ENCODE results near the gene IYD.

The IYD gene

GRCh38 chr6:150427037-150427602 lies 58.3 kb downstream of the IYD start:
- Histone ChIP-seq H3K9ac (ENCODE audit: low read length) (no peak overlapping the region), H3K4me3 (ENCODE audit: low read length) (no peak overlapping the region), H3K27ac (ENCODE audit: low read depth, low read length) (no peak overlapping the region), H3K79me1 (ENCODE audit: low read length) (no peaks in the 10 kb centered on the region), H3K4ac (ENCODE audit: low read depth, low read length) (no peak overlapping the region), H3K4me1 (ENCODE audit: control insufficient read depth, low read depth, low read length) (no peaks in the 10 kb centered on the region), H3K23ac (ENCODE audit: low read length) (no peak overlapping the region), H2BK15ac (replicated peaks; ENCODE audit: low read depth) (no peak overlapping the region), H3K56ac (ENCODE audit: low read length) (no peak overlapping the region), H3K79me2 (ENCODE audit: control insufficient read depth, insufficient read depth, low read length) (no peaks in the 10 kb centered on the region), H4K8ac (ENCODE audit: low read depth, low read length) (no peak overlapping the region), H3K36me3 (ENCODE audit: control insufficient read depth, insufficient read depth, low read length) (no peaks in the 10 kb centered on the region), H3K27me3 (ENCODE audit: insufficient read depth, low read length, poor library complexity) (no peaks in the 10 kb centered on the region), H2BK120ac (ENCODE audit: low read depth, low read length) (no peak overlapping the region), H4K5ac (ENCODE audit: low read length) (no peak overlapping the region), H3K18ac (ENCODE audit: low read length) (no peak overlapping the region), H3K4me2 (ENCODE audit: low read length) (no peak overlapping the region), H2AK5ac (ENCODE audit: low read length) (no peak overlapping the region), H2BK5ac (ENCODE audit: low read length) (no peak overlapping the region)
- WGBS (ENCODE audit: extremely low coverage, insufficient coverage, low lambda C conversion rate) = no CpG with 5 or more reads among the region's 6 CpGs
- no peak for DNase-seq

- H3K27ac ChIP-seq (ENCODE audit: low read depth, low read length) = no peak overlapping the region
- no peak overlapping the region for H4K8ac ChIP-seq (ENCODE audit: low read depth, low read length)
- H3K27me3 ChIP-seq (ENCODE audit: insufficient read depth, low read length, poor library complexity) = no peaks in the 10 kb centered on the region
- no peak overlapping the region for H3K4me3 ChIP-seq (ENCODE audit: low read length)
- no peak overlapping the region for H2BK5ac ChIP-seq (ENCODE audit: low read length)
- H3K18ac ChIP-seq (ENCODE audit: low read length) = no peak overlapping the region
- no peak for DNase-seq
- H3K79me1 ChIP-seq (ENCODE audit: low read length) = no peaks in the 10 kb centered on the region
- H3K56ac ChIP-seq (ENCODE audit: low read length) = no peak overlapping the region
- H2AK5ac ChIP-seq (ENCODE audit: low read length) = no peak overlapping the region
- no peaks in the 10 kb centered on the region for H3K79me2 ChIP-seq (ENCODE audit: control insufficient read depth, insufficient read depth, low read length)
- no peak overlapping the region for H3K23ac ChIP-seq (ENCODE audit: low read length)
- H4K5ac ChIP-seq (ENCODE audit: low read length) = no peak overlapping the region
- no peak overlapping the region for H2BK120ac ChIP-seq (ENCODE audit: low read depth, low read length)
- H3K4me1 ChIP-seq (ENCODE audit: control insufficient read depth, low read depth, low read length) = no peaks in the 10 kb centered on the region
- no peaks in the 10 kb centered on the region for H3K36me3 ChIP-seq (ENCODE audit: control insufficient read depth, insufficient read depth, low read length)
- H3K4ac ChIP-seq (ENCODE audit: low read depth, low read length) = no peak overlapping the region
- no peak overlapping the region for H3K9ac ChIP-seq (ENCODE audit: low read length)
- no peak overlapping the region for H2BK15ac ChIP-seq (replicated peaks; ENCODE audit: low read depth)
- WGBS (ENCODE audit: extremely low coverage, insufficient coverage, low lambda C conversion rate) = no CpG with 5 or more reads among the region's 2 CpGs
- H3K4me2 ChIP-seq (ENCODE audit: low read length) = no peak overlapping the region
Measured at GRCh38 chr6:150427843-150428242, 59.0 kb downstream of the IYD start.

GRCh38 chr6:150430815-150431214 lies 62.0 kb downstream of the IYD start:
- Histone ChIP-seq H3K9ac (ENCODE audit: low read length) (no peak overlapping the region), H3K36me3 (ENCODE audit: control insufficient read depth, insufficient read depth, low read length) (no peaks in the 10 kb centered on the region), H3K4me1 (ENCODE audit: control insufficient read depth, low read depth, low read length) (no peaks in the 10 kb centered on the region), H3K27ac (ENCODE audit: low read depth, low read length) (no peak overlapping the region), H2AK5ac (ENCODE audit: low read length) (no peak overlapping the region), H3K18ac (ENCODE audit: low read length) (no peak overlapping the region), H3K27me3 (ENCODE audit: insufficient read depth, low read length, poor library complexity) (no peaks in the 10 kb centered on the region), H4K5ac (ENCODE audit: low read length) (no peak overlapping the region), H3K79me2 (ENCODE audit: control insufficient read depth, insufficient read depth, low read length) (no peaks in the 10 kb centered on the region), H3K79me1 (ENCODE audit: low read length) (no peaks in the 10 kb centered on the region), H2BK120ac (ENCODE audit: low read depth, low read length) (no peak overlapping the region), H3K4me3 (ENCODE audit: low read length) (no peak overlapping the region), H3K4ac (ENCODE audit: low read depth, low read length) (no peak overlapping the region), H3K4me2 (ENCODE audit: low read length) (no peak overlapping the region), H3K23ac (ENCODE audit: low read length) (no peak overlapping the region), H4K8ac (ENCODE audit: low read depth, low read length) (no peak overlapping the region), H2BK5ac (ENCODE audit: low read length) (no peak overlapping the region), H2BK15ac (replicated peaks; ENCODE audit: low read depth) (no peak overlapping the region), H3K56ac (ENCODE audit: low read length) (no peak overlapping the region)
- no CpG with 5 or more reads among the region's 8 CpGs for WGBS (ENCODE audit: extremely low coverage, insufficient coverage, low lambda C conversion rate)
- no peak for DNase-seq

GRCh38 chr6:150435360-150435759 lies 66.5 kb downstream of the IYD start:
- no peak overlapping the region for H3K23ac ChIP-seq (ENCODE audit: low read length)
- H3K18ac ChIP-seq (ENCODE audit: low read length) = no peak overlapping the region
- no peak overlapping the region for H3K4me2 ChIP-seq (ENCODE audit: low read length)
- H3K79me2 ChIP-seq (ENCODE audit: control insufficient read depth, insufficient read depth, low read length) = no peaks in the 10 kb centered on the region
- no peaks in the 10 kb centered on the region for H3K27me3 ChIP-seq (ENCODE audit: insufficient read depth, low read length, poor library complexity)
- DNase-seq = no peak
- no peak overlapping the region for H2BK15ac ChIP-seq (replicated peaks; ENCODE audit: low read depth)
- H3K27ac ChIP-seq (ENCODE audit: low read depth, low read length) = no peak overlapping the region
- no peaks in the 10 kb centered on the region for H3K79me1 ChIP-seq (ENCODE audit: low read length)
- H2BK5ac ChIP-seq (ENCODE audit: low read length) = no peak overlapping the region
- no CpG with 5 or more reads among the region's 3 CpGs for WGBS (ENCODE audit: extremely low coverage, insufficient coverage, low lambda C conversion rate)
- no peaks in the 10 kb centered on the region for H3K4me1 ChIP-seq (ENCODE audit: control insufficient read depth, low read depth, low read length)
- no peaks in the 10 kb centered on the region for H3K36me3 ChIP-seq (ENCODE audit: control insufficient read depth, insufficient read depth, low read length)
- no peak overlapping the region for H3K56ac ChIP-seq (ENCODE audit: low read length)
- no peak overlapping the region for H2BK120ac ChIP-seq (ENCODE audit: low read depth, low read length)
- H3K4me3 ChIP-seq (ENCODE audit: low read length) = no peak overlapping the region
- H3K9ac ChIP-seq (ENCODE audit: low read length) = no peak overlapping the region
- no peak overlapping the region for H3K4ac ChIP-seq (ENCODE audit: low read depth, low read length)
- no peak overlapping the region for H4K5ac ChIP-seq (ENCODE audit: low read length)
- H2AK5ac ChIP-seq (ENCODE audit: low read length) = no peak overlapping the region
- H4K8ac ChIP-seq (ENCODE audit: low read depth, low read length) = no peak overlapping the region

- Histone ChIP-seq H3K56ac (ENCODE audit: low read length) (no peak overlapping the region), H2BK15ac (replicated peaks; ENCODE audit: low read depth) (no peak overlapping the region), H3K23ac (ENCODE audit: low read length) (no peak overlapping the region), H3K27ac (ENCODE audit: low read depth, low read length) (no peak overlapping the region), H3K4me3 (ENCODE audit: low read length) (no peak overlapping the region), H3K79me2 (ENCODE audit: control insufficient read depth, insufficient read depth, low read length) (no peaks in the 10 kb centered on the region), H3K36me3 (ENCODE audit: control insufficient read depth, insufficient read depth, low read length) (no peaks in the 10 kb centered on the region), H2AK5ac (ENCODE audit: low read length) (no peak overlapping the region), H3K9ac (ENCODE audit: low read length) (no peak overlapping the region), H3K18ac (ENCODE audit: low read length) (no peak overlapping the region), H3K4ac (ENCODE audit: low read depth, low read length) (no peak overlapping the region), H3K4me2 (ENCODE audit: low read length) (no peak overlapping the region), H4K8ac (ENCODE audit: low read depth, low read length) (no peak overlapping the region), H3K79me1 (ENCODE audit: low read length) (no peaks in the 10 kb centered on the region), H3K27me3 (ENCODE audit: insufficient read depth, low read length, poor library complexity) (no peaks in the 10 kb centered on the region), H3K4me1 (ENCODE audit: control insufficient read depth, low read depth, low read length) (no peaks in the 10 kb centered on the region), H2BK5ac (ENCODE audit: low read length) (no peak overlapping the region), H2BK120ac (ENCODE audit: low read depth, low read length) (no peak overlapping the region), H4K5ac (ENCODE audit: low read length) (no peak overlapping the region)
- WGBS (ENCODE audit: extremely low coverage, insufficient coverage, low lambda C conversion rate) = no CpG with 5 or more reads among the region's 10 CpGs
- DNase-seq = no peak
Measured at GRCh38 chr6:150435832-150436231, 67.0 kb downstream of the IYD start.

- no peak overlapping the region for H3K18ac ChIP-seq (ENCODE audit: low read length)
- WGBS (ENCODE audit: extremely low coverage, insufficient coverage, low lambda C conversion rate) = no CpG with 5 or more reads among the region's 8 CpGs
- no peak overlapping the region for H4K5ac ChIP-seq (ENCODE audit: low read length)
- H2AK5ac ChIP-seq (ENCODE audit: low read length) = no peak overlapping the region
- no peaks in the 10 kb centered on the region for H3K27me3 ChIP-seq (ENCODE audit: insufficient read depth, low read length, poor library complexity)
- no peak overlapping the region for H2BK5ac ChIP-seq (ENCODE audit: low read length)
- no peaks in the 10 kb centered on the region for H3K36me3 ChIP-seq (ENCODE audit: control insufficient read depth, insufficient read depth, low read length)
- no peak overlapping the region for H2BK15ac ChIP-seq (replicated peaks; ENCODE audit: low read depth)
- H3K4me1 ChIP-seq (ENCODE audit: control insufficient read depth, low read depth, low read length) = no peaks in the 10 kb centered on the region
- no peak overlapping the region for H3K4ac ChIP-seq (ENCODE audit: low read depth, low read length)
- no peak overlapping the region for H4K8ac ChIP-seq (ENCODE audit: low read depth, low read length)
- no peak for DNase-seq
- H3K56ac ChIP-seq (ENCODE audit: low read length) = no peak overlapping the region
- H3K79me2 ChIP-seq (ENCODE audit: control insufficient read depth, insufficient read depth, low read length) = no peaks in the 10 kb centered on the region
- no peak overlapping the region for H3K23ac ChIP-seq (ENCODE audit: low read length)
- H3K27ac ChIP-seq (ENCODE audit: low read depth, low read length) = no peak overlapping the region
- no peak overlapping the region for H2BK120ac ChIP-seq (ENCODE audit: low read depth, low read length)
- no peaks in the 10 kb centered on the region for H3K79me1 ChIP-seq (ENCODE audit: low read length)
- H3K4me3 ChIP-seq (ENCODE audit: low read length) = no peak overlapping the region
- no peak overlapping the region for H3K9ac ChIP-seq (ENCODE audit: low read length)
- H3K4me2 ChIP-seq (ENCODE audit: low read length) = no peak overlapping the region
Measured at GRCh38 chr6:150439373-150439772, 70.6 kb downstream of the IYD start.

Measured in mesendoderm (in vitro differentiated cells).